GM12801 (cell line): ENCODE measurements around the gene TIGD3.

Source experiments
- CTCF ChIP-seq: IDR thresholded peaks from one replicate; pipeline ENCODE4 v1.5.1; 2011; ENCODE audit warnings: control low read depth; ENCODE audit not compliant: insufficient read length; ENCODE audit errors: extremely low read depth

The TIGD3 gene

GRCh38 chr11:65351511-65351910, 3.0 kb upstream of the TIGD3 start:
- TF ChIP-seq CTCF, result no peak

DNA sequence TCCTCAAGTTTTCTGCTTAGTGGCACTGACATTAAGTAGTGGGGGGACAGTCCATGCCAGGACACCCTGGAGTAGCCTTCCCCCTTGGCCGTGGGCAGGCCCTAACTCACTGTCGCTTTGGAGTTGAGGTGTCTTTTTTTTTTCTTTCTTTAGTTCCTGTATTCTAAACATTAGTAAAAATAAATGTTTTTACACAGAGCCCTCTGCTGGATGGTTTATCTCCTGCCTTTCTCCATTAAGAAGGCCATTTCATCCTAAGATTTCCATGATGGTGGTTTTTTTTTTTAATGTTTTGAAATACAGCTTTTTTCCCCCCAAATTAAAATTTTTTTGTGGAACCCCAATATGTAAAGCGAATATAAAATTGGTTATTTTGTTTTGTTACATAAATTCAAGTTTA, 1.8 kb upstream of the TIGD3 start:
- no peak for TF ChIP-seq CTCF

- no peak for TF ChIP-seq CTCF
Observed at GRCh38 chr11:65353376-65353775, 1.2 kb upstream of the TIGD3 start.

DNA sequence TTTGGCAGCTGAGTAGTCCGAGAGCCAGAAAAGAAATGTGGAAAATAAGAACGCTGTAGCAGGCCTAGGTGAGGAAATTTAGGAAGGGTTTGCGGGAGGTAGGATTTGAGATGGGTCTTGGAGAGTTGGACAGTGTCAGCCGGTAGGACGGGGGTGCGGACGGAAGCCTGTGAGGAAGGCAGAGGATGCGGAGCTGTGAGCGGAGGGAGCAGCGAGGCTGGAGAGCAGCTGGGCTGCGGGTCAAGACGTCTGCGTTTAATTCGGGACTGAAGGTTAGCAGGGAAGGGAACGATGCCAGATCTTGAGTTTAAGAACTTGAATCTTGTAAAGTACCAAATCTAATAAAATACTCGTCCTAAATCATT, 669 bp upstream of the TIGD3 start:
- no peak for TF ChIP-seq CTCF

DNA sequence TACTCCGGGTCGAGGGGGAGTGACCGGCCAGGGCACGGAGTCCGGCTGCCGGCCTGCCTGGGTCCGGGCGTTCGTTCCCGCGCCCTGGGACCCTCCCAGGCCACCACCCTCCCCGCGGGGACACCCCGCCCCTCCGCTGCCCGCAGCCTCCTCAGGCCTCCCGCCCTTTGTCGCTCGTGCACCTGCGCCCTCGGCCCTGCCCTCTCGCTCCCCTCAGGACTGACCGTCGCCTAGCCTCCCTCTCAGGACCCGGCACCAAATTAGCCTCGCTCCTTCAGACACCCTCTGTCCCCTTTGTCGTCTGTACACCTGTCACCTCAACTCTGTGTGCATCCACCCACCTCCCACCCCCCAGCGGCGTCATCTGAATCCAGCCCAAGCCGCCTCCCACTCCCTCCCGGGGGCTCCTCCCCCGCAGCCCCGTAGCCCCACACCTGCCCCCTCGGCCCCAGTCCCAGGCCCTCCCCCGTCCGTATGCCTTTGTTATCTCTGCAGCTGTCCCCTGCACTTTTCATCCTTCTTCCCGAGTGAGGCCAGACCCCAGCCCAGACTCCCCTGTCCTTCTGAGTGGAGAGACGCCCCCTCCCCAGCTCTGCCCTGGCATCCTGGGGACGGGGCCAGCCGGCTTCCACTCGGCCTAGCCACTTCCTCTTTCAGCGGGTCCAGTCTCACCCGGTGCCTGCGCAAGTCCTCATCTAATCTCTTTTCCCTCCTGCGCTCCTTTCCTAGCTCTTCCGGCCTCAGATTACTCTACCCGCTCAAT, 643 bp downstream of the TIGD3 start:
- no peak for TF ChIP-seq CTCF

DNA sequence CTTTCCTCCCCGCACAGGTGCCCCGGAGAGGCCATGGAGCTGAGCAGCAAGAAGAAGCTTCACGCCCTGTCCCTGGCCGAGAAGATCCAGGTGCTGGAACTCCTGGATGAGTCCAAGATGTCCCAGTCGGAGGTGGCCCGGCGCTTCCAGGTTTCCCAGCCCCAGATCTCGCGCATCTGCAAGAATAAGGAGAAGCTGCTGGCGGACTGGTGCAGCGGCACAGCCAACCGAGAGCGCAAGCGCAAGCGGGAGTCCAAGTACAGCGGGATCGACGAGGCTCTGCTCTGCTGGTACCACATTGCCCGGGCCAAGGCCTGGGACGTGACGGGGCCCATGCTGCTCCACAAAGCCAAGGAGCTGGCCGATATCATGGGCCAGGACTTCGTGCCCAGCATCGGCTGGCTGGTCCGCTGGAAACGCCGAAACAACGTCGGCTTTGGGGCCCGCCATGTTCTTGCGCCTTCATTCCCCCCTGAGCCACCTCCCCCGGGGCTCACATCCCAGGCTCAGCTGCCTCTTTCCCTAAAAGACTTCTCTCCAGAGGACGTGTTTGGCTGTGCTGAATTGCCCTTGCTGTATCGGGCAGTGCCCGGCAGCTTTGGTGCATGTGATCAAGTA, 1.3 kb downstream of the TIGD3 start:
- TF ChIP-seq CTCF, result no peak

DNA sequence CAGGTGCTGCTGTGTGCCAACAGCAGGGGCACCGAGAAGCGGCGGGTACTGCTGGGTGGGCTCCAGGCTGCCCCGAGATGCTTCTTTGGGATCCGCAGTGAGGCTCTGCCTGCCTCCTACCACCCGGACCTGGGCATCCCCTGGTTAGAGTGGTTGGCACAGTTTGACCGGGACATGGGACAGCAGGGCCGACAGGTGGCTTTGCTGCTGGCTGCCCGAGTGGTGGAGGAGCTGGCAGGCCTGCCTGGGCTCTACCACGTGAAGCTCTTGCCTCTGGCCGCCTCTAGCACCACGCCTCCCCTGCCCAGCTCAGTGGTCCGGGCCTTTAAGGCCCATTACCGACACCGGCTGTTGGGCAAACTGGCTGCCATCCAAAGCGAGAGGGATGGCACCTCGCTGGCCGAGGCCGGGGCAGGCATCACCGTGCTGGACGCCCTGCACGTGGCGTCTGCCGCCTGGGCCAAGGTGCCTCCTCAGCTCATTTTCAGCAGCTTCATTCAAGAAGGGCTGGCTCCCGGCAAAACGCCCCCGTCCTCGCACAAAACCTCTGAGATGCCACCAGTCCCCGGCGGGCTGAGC, 1.9 kb downstream of the TIGD3 start:
- TF ChIP-seq CTCF, result no peak
